Medulla oblongata (tissue), 1 donor: ENCODE results near the gene BABAM2.
"Not testable (repeated sequence)": the region's sequence is repeated elsewhere in the genome, so short reads cannot be mapped to it uniquely, and the experiment has no call there.

Experiments used
- DNase-seq: peaks from one replicate; pipeline ENCODE4 v3.0.0-alpha.2; 2015; ENCODE audit errors: extremely low spot score

BABAM2 gene

GRCh38 chr2:28248511-28248910 lies 358.0 kb downstream of the BABAM2 start:
- no peak for DNase-seq

- DNase-seq = no peak
Observed at GRCh38 chr2:28250006-28250405, 359.5 kb downstream of the BABAM2 start.

- no peak for DNase-seq
Observed at GRCh38 chr2:28251337-28251736, 360.8 kb downstream of the BABAM2 start.

DNA sequence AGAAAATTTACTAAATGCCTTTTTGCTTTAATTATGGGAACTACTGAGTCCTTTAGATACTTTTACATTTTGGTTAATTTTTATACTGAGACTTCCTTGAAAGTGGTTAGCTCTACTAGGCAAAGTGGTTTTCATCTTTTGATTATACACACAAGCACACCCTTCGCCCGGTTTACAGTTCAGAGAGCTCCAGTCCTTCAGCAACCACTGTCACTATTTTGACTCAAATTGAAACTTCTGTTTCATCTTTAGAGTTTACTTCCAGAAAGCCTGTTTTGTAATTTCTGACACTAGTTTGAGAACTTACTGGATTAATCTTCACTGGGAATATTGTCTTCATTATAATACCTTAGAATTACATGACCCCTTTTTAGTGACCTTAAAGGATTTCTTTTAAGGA lies 361.8 kb downstream of the BABAM2 start:
- DNase-seq = no peak

DNA sequence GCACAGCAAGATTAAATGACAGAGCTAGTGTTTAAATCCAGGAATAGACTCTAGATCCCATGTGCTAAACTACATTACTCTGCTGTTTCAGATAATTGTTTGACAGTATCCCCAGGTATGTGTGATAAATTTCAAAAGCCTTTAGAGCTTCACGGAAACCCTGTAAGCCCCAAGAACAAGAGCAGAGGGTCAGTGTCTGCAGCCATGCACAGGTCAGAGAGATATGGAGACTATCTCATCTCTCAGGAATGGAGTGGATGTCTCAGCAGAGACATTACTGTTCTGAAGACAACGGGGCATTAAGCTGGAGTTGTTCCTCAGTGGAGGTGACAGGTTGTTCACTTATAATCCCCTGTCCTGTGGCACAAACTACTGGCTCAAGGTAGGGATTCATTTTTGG lies 363.0 kb downstream of the BABAM2 start:
- DNase-seq = no peak

GRCh38 chr2:28255231-28255630 lies 364.7 kb downstream of the BABAM2 start:
- not testable (repeated sequence) for DNase-seq

GRCh38 chr2:28257182-28257581 lies 366.7 kb downstream of the BABAM2 start:
- no peak for DNase-seq

DNA sequence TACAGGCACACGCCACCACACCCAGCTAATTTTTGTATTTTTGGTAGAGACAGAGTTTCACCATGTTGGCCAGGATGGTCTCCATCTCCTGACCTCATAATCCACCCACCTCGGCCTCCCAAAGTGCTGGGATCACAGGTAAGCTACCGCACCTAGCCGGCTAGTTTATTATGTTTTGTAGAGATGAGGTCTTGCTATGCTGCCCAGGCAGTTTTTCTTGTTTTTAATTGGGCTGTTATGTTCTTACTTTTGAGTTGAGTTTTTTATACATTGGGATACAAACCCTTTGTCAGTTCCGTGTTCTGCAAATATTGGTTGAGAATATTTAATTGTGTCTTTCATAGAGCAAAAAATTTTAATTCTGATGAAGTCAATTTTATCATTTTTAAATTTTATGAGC lies 368.7 kb downstream of the BABAM2 start:
- not testable (repeated sequence) for DNase-seq

GRCh38 chr2:28263690-28264089 lies 373.2 kb downstream of the BABAM2 start:
- no peak for DNase-seq

DNA sequence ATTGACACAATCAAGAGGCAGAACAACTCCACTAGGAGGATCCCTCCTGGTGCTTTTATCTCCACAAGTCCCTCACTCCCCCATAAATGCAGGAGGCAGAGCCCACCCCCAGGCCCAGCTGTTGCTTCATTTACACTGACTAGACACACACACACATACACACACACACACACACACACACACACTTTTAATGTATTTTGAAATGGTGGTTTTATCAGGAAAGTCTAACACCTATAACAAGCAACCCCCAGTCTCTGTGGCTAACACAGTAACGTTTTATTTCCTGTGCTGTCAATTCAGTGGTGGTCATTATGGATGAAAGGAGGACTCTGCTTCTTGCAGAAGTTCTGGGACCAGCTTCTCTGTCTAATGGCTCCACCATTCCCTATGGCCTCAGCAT lies 376.8 kb downstream of the BABAM2 start:
- no peak for DNase-seq

GRCh38 chr2:28268386-28268785 lies 377.9 kb downstream of the BABAM2 start:
- DNase-seq = no peak

GRCh38 chr2:28269019-28269784 lies 378.7 kb downstream of the BABAM2 start:
- no peak for DNase-seq

DNA sequence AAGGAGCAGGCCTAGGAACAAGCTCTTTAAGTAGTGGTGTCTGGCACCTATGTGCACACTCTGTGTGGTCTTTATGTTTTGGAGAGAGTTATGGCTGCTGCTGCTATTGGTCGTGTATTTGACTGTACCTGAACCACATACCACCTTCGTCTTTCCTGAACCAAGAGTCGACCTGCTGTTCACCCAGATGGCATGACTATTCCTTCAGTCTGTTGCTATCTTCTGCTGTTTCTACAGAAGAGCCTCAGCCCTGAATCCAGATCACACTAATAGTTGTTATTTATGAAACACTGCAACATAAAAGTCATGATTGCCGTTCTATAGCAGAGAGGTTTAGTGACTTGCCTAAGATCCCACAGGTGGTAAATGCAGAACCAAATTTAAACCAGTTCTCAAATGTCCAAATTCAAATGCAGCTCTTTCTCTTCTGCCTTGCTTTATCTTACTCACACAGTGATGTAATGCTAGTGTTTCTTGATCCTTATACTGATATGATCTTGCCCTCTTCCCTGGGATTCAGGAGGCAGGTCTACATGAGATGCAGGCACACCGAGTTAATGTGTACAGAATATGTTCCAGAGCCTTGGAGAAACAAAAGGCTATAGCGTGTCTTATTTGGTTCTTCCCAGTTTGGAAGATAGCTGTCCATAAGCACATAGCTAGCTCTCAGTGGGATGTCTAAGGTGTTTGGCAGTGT lies 380.1 kb downstream of the BABAM2 start:
- no peak for DNase-seq

- no peak for DNase-seq
Observed at GRCh38 chr2:28271231-28271918, 380.8 kb downstream of the BABAM2 start.

GRCh38 chr2:28271919-28272250 lies 381.4 kb downstream of the BABAM2 start:
- DNase-seq = no peak

- no peak for DNase-seq
Observed at GRCh38 chr2:28273751-28274150, 383.2 kb downstream of the BABAM2 start.

DNA sequence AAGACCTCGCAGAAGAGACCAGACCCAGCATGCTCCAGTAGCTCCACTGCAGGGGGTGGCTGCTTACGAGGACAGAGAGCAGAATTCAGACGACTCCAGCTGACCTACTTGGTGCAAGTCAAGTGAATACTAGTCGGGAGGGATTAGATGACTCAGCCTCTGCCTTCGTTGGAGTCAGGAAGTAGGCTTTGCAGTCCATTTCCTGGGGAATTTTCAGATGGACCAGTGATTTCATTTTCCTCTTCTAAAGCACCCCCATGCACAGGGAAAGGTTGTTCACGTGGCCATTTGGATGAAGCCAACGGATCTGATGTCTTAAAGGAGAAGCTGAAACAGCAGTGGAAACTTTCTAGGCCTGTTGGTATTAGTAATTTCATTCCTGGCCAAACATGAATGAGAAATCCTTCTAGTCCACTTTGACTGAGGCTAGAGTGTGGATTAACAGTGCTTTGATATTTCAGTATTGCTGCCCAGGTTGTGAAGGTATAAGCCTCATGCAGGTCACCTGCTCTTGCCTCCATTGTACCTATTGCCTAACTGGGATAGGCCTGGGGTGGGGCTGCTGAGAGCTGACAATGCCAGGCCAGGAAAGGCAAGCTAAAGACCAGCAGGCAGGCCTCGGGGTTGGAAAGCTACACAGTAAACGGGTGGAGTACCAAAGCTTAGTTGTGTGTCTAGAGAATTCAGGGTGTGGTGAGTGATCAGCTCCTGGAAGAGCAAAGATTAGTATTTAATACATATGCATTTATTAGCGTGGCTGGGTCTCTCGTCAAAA lies 384.6 kb downstream of the BABAM2 start:
- no peak for DNase-seq

DNA sequence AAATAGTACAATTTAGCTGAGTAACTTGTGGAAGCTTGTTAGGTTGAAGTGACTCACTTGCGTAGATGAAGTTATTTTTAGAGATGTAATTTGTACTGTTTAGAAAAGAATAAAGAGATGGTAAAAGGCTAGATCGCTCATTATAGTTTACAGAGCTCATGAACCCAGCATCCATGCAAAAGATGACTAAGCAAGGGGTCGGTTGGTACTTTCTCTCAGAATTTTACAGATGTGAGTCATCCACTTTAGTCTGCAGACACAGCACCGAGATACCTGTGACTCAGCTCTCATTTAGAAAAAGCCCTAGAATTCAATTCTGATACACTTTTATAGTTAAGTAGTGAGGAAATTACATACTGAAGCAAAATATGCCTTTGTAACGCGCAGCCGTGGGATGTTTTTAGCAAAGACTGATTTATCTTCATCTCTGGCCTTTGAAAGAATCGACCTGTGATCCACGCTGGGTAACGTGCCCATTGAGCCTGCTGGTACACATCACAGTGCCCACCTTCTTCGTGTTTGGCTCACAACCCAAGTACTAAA lies 385.6 kb downstream of the BABAM2 start:
- DNase-seq = no peak

DNA sequence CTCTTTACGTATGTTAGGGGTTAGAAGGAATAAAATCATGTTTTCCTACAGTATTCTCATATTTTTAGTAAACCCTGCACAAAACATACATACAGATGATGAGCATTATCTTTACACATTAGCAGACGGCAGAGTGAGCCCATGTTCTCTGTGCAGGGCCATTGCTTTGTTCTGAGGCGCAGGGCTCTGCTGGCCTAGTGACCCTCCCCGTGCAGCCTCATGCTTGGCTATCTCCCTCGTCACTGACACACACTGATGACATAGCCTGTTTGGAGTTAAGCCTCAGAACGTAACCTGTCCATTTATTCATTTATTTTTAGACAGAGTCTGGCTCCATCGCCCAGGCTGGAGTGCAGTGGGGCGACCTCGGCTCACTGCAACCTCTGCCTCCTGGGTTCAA lies 386.3 kb downstream of the BABAM2 start:
- no peak for DNase-seq

- no peak for DNase-seq
Observed at GRCh38 chr2:28277466-28277865, 386.9 kb downstream of the BABAM2 start.

- DNase-seq = no peak
Observed at GRCh38 chr2:28279371-28279770, 388.8 kb downstream of the BABAM2 start.

DNA sequence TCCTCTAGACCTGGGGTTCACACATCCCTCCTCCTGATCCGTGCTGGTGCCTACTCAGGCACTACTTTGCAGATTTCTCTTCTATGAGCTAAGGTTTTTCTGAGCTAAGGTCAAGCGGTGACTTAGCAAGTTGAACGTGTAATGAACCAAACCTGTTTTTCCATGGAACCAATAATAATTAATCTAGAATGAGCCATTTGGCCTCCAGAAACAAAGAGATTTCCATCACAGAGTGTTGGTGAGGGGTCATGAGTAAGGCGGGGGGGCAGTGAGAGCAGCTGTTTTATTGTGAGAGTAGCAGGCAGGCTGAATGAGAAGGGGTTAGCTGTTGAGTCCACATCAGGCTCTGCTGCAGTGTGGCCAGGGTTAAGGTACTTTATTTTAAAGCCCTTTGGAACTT lies 390.1 kb downstream of the BABAM2 start:
- DNase-seq = no peak
